NCI-H2171 treated with DMSO at 0.1 percent for 48 hours (cell line): ENCODE data around the gene FLNC.

ENCODE experiments used
- DNase-seq: peaks from one replicate; lab custom pipeline; 2025; lab: John Stamatoyannopoulos, UW

FLNC gene

DNA sequence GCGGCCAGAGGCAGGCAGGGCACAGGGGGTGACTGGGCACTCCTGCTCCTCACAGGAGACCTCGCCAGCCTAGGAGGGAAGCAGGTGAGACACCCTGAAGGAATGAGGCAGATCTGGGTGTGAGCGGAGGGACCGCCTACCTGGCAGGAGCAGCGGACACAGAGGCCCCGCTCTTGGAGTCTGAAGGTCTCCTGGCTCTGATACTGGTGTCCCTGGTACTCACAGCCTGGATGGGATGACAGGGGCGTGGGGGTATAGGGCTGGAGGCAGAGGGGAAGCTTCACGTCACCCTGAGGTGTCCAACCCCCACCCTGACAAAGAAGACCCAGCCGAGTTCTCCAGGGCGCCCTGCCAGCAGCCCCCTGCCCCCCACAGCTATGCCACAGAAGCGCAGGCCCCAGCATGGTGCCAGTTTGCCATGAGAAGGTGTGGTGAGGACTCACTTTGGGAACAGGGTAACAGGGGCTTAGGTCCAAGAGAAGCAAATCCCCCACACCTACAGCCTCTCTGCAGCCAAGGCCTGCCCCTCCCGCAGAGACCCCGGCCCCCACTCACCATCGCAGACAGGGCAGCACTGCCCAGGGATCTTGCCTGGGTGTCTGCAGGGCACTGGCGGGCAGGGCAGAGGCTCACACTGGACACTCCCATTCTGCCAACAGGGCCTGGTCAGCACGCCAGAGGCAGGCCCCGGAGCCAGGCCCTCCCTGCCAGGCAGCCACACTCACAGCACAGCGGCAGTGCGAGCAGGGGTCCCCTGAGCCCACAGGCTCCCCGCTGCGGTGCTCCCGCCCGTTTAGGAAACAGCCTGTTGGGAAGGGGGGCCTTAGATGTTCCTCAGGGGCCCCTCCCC, 63.3 kb downstream of the FLNC start:
- no peak for DNase-seq

DNA sequence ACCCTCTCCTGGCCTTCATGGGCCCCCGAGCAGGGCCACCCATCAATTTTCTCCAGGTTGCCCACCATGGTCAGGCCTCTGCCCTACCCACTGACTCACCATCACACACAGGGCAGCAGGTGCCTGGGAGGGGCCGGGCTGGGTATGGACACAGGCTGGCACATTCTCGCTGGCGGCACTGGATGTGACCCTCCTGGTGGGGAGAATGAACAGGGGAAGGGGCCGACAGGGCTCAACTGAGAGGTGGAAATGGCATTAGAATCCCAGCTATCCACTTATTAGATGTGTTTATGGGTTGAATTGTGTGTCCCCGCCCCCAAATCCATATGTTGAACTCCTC, 63.9 kb downstream of the FLNC start:
- no peak for DNase-seq

- DNase-seq: no peak
Measured at GRCh38 chr7:128895320-128895719, 65.1 kb downstream of the FLNC start.

DNA sequence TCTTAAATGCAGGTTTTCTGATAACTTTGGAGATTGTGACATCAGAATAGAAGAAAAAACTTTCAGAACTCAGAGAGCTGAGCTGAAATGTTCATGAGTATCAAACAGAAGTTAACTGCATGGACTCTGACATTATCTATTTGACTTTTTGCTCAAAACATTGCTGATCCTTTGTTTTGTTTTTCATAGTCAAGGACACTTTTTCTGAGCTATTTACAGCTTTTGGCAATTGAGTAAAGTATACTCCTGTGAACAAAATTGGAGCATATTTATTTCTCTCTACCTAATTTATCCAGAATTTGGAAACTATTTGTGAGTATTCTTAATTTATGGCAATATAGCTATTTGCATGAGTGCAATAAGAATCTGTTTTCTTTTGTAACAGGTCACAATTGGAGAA, 69.2 kb downstream of the FLNC start:
- DNase-seq: no peak

DNA sequence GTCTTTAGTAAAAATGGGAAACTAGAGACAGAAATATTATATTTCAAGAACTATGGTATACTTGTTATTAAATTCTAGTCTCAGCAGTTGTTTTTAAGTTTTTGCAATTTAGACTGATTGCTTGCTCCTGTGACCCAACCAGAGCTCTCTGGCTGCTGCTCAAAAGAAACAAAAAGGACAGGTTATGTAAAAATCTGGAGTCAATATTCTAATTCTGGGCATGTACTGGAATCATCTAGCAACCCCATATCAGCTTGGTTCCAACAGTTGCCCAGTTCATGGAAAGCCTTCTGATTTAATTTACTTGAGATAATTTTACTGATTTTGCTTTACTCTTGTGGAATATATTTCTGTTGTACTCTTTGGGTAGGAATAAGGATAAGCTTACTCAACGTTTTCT, 70.0 kb downstream of the FLNC start:
- DNase-seq: no peak

GRCh38 chr7:128902761-128903585, 72.8 kb downstream of the FLNC start:
- no peak for DNase-seq

DNA sequence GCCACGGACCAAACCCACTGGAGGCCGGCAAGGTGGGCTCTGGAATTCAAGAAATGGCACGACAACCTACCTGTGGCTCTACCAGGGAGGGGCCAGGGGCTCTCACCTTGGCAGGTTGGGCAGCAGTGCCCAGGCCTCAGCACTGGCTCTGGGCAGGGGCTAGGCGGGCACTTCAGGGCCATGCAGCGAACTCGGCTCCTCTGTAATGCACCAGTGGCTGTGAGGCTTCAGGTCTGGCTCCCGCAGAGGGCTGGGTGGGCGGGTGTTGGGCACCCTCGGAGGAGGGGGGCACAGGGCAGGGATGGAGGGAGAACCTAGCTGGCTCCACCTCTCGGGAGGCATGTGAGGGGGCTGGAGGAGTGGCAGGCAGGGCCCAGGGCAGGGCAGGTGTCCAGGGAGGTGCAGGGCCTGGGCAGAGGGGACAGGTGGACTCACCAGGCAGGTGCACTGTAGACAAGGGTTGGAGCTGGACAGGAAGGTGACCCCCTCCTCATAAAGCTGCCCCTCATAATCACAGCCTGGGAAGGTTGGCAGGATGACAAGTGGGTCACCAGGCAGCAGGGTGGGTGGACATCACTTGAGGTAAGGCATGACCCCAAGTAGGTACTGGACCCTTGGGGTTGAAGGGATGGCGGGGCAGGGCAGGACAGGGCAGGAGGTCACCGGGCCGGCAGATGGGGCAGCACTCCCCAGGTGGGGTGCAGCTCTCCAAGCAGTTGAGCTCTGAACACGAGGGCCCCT, 73.6 kb downstream of the FLNC start:
- DNase-seq: no peak

- peak; percentile 57 for DNase-seq
Measured at GRCh38 chr7:128904381-128905197, 74.4 kb downstream of the FLNC start.

- DNase-seq: no peak
Measured at GRCh38 chr7:128906001-128906765, 76.0 kb downstream of the FLNC start.

GRCh38 chr7:128906766-128907559, 76.8 kb downstream of the FLNC start:
- no peak for DNase-seq
